Transverse colon (tissue), 4 donors: Measurements from ENCODE around the gene HAGHL. TPM values are rescaled to one million over a fixed set of nuclear protein-coding genes. Genes with fewer than 3 reads are reported as not detected.

ENCODE experiments used
- DNase-seq: peaks from one replicate; pipeline ENCODE4 v3.0.0-alpha.2; 2019
- H3K27ac ChIP-seq, 4 donors: fragments of 200-600 bp; sonication (generic); 2 replicates each; pipeline ENCODE4 v1.5.1; 2016 to 2018; ENCODE audit warnings: inconsistent platforms in 4 of 4
- H3K27me3 ChIP-seq: fragments of 200-600 bp; sonication (generic); 2 replicates; pipeline ENCODE4 v1.5.1; 2017; ENCODE audit warnings: inconsistent platforms
- H3K36me3 ChIP-seq, 4 donors: fragments of 200-600 bp; sonication (generic); 2 replicates each; pipeline ENCODE4 v1.5.1; 2017 to 2019; ENCODE audit warnings: inconsistent platforms in 4 of 4
- H3K4me1 ChIP-seq, 4 donors: fragments of 200-600 bp; sonication (generic); 2 replicates each; pipeline ENCODE4 v1.5.1; 2017 to 2020; ENCODE audit warnings: inconsistent platforms in 4 of 4
- H3K4me3 ChIP-seq, 4 donors: fragments of 200-600 bp; sonication (generic); 1 replicate in 1 of 4; 2 replicates in 3 of 4; pipeline versions ENCODE4 v1.5.1 to v1.6.1; 2017 to 2019; ENCODE audit warnings: inconsistent platforms in 4 of 4
- H3K9me3 ChIP-seq, 2 donors: fragments of 200-600 bp; sonication (generic); 2 replicates each; pipeline ENCODE4 v1.5.1; 2017 to 2019; ENCODE audit warnings: inconsistent platforms in 2 of 2
- EP300 ChIP-seq: sonication (generic); formaldehyde crosslinking; IDR thresholded peaks from one replicate; pipeline ENCODE4 v1.6.1; 2017; ENCODE audit warnings: antibody characterized with exemption, low read depth
- POLR2A ChIP-seq: fragments of 450-650 bp; IDR thresholded peaks from one replicate; pipeline ENCODE4 v1.6.1; 2016; ENCODE audit warnings: antibody characterized with exemption, mild to moderate bottlenecking, moderate library complexity
- POLR2AphosphoS5 ChIP-seq, 3 donors: sonication (generic); formaldehyde crosslinking; IDR thresholded peaks; one replicate each; pipeline ENCODE4 v1.6.1; 2016; ENCODE audit warnings: antibody characterized with exemption in 3 of 3
- WGBS, 2 donors: methylation state at CpG; one replicate each; pipeline ENCODE4 v1.1.5; 2018; ENCODE audit warnings: low coverage in 1 of 2; 5-methylcytosine and 5-hydroxymethylcytosine counted together
- in situ Hi-C, 4 donors: fragments of 200-750 bp; cut with MboI; loops; one replicate each; pipeline versions ENCODE4 v1.15.0 to v1.15.1; 2017; ENCODE audit warnings: low sequenced_read_pairs in 3 of 4, low pct_ligation_motif_present in 1 of 4, low pct_unique_long_range_greater_than_20kb in 1 of 4
- intact Hi-C: fragments of 100-400 bp; cut with DNase I; formaldehyde crosslinking; loops from one replicate; pipeline ENCODE4 v1.15.1; 2023; ENCODE audit warnings: low total_unique reads
- small RNA-seq, 4 donors: library from RNA; depleted of rRNA; stranded (forward); fragments of <200 nt; gene quantifications; one replicate each; pipeline ENCODE3, GENCODE V24; 2016
- total RNA-seq, 4 donors: library from RNA; depleted of rRNA; stranded (reverse); fragments of >200 nt; gene quantifications; one replicate each; pipeline ENCODE4 v1.1.0, GENCODE V29; 2016
- TF ChIP-seq, protein P1 (sequence below), 5 experiments: fragments of 200-600 bp in 3 of 5; fragments of 450-650 bp in 2 of 5; sonication (generic) in 3 of 5; IDR thresholded peaks; 1 replicate in 2 of 5; 2 replicates in 3 of 5; pipeline ENCODE4 v1.5.1; 2016 to 2017; ENCODE audit warnings: antibody characterized with exemption in 5 of 5, inconsistent platforms in 3 of 5, mild to moderate bottlenecking in 2 of 5, moderate library complexity in 1 of 5

The HAGHL gene
- total RNA-seq, 4 donors from 2014 or later: 1.2 to 12.3 (median 5.5) TPM

DNA sequence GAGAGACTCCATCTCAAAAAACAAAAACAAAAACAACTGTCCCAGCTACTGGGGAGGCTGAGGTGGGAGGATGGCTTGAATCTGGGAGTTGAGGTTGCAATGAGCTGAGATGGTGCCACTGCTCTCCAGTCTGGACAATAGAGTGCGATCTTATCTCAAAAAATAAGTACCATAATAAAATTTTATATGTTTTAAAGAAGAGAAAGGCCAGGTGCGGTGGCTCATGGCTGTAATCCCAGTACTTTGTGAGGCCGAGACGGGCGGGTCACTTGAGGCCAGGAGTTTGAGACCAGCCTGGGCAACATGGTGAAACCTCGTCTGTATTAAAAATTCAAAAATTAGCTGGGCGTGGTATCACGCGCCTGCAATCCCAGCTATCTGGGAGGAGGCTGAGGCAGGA, 49.9 kb downstream of the HAGHL start:
- no peak for TF ChIP-seq EP300
- no peak for TF ChIP-seq POLR2A
- TF ChIP-seq, protein P1, sequence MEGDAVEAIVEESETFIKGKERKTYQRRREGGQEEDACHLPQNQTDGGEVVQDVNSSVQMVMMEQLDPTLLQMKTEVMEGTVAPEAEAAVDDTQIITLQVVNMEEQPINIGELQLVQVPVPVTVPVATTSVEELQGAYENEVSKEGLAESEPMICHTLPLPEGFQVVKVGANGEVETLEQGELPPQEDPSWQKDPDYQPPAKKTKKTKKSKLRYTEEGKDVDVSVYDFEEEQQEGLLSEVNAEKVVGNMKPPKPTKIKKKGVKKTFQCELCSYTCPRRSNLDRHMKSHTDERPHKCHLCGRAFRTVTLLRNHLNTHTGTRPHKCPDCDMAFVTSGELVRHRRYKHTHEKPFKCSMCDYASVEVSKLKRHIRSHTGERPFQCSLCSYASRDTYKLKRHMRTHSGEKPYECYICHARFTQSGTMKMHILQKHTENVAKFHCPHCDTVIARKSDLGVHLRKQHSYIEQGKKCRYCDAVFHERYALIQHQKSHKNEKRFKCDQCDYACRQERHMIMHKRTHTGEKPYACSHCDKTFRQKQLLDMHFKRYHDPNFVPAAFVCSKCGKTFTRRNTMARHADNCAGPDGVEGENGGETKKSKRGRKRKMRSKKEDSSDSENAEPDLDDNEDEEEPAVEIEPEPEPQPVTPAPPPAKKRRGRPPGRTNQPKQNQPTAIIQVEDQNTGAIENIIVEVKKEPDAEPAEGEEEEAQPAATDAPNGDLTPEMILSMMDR (IDR thresholded peaks at IDR 0.05): no peak
- no peak for TF ChIP-seq POLR2AphosphoS5 (IDR thresholded peaks at IDR 0.05)
- no peak overlapping the region for H3K4me3 ChIP-seq
- no peaks in the 10 kb centered on the region for H3K9me3 ChIP-seq
- WGBS, 2 donors: 40 to 57% methylated on average over 2 to 9 of the region's 9 CpGs
- intact Hi-C loops: no loop called here
- peaks cover 63% of the 10 kb centered on the region for H3K27me3 ChIP-seq
- H3K36me3 ChIP-seq: no peaks in the 10 kb centered on the region
- H3K27ac ChIP-seq: no peak overlapping the region
- in situ Hi-C loops: no loop called here
- DNase-seq: no peak
- no peaks in the 10 kb centered on the region for H3K4me1 ChIP-seq

DNA sequence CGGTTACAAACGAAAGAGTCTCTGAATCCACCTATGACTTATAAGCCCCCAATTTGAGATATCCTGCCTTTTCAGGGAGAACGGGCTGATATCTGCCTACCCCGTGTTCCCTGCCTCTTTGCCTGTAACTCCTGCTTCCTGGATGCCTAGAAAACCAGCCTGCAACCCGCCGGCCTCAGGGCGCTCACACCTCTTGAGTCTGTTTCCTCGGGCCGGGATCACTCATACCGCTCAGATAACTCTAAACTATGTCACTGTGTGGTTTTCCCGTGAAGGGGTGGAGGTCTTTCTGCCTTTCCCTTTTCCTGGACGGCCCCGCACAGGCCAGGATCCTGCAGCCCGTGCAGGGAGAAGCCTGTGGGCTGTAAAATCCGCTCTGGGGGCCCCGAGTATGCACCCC, 50.9 kb downstream of the HAGHL start:
- Histone ChIP-seq H3K4me1 (no peaks in the 10 kb centered on the region), H3K27me3 (peaks cover 73% of the 10 kb centered on the region), H3K9me3 (no peaks in the 10 kb centered on the region), H3K4me3 (no peak overlapping the region), H3K27ac (no peak overlapping the region), H3K36me3 (no peaks in the 10 kb centered on the region)
- intact Hi-C loops: no loop called here
- in situ Hi-C loops: no loop called here
- TF ChIP-seq, protein P1 (IDR thresholded peaks at IDR 0.05): no peak
- no peak for TF ChIP-seq POLR2A
- TF ChIP-seq POLR2AphosphoS5 (IDR thresholded peaks at IDR 0.05): no peak
- no peak for TF ChIP-seq EP300
- no peak for DNase-seq
- 21% methylated on average over 16 of the region's 16 CpGs; no CpG with 5 or more reads in 1 of the 2 donors for WGBS, 2 donors

DNA sequence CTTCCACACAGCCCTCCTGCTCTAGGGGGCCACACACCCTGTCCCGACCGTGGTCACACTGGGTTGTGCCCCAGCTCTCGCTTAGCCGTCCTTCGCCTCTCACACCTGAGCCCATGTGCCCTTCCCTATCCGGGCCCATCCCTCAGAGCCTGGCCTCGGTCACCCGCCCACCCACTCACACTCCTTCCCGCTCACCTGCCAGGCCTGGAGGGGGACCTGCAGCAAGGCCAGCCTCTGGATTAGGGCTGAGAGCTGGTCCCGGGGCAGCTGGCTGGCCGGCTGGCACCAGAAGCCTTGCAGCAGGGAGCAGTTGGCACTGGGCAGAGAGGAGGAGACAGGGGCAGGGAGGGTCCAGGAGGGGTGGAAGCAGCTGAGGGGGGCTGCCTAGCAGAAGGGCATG, 51.5 kb downstream of the HAGHL start:
- 71% methylated on average over 11 of the region's 11 CpGs; no CpG with 5 or more reads in 1 of the 2 donors for WGBS, 2 donors
- DNase-seq: no peak
- in situ Hi-C loops (no loop called here), intact Hi-C loops (no loop called here)
- Histone ChIP-seq H3K9me3 (no peaks in the 10 kb centered on the region), H3K4me1 (no peaks in the 10 kb centered on the region), H3K27ac (no peak overlapping the region), H3K4me3 (no peak overlapping the region), H3K36me3 (no peaks in the 10 kb centered on the region), H3K27me3 (peaks cover 80% of the 10 kb centered on the region)
- TF ChIP-seq POLR2A: no peak
- no peak for TF ChIP-seq POLR2AphosphoS5 (IDR thresholded peaks at IDR 0.05)
- no peak for TF ChIP-seq EP300
- TF ChIP-seq, protein P1 (IDR thresholded peaks at IDR 0.05): no peak

DNA sequence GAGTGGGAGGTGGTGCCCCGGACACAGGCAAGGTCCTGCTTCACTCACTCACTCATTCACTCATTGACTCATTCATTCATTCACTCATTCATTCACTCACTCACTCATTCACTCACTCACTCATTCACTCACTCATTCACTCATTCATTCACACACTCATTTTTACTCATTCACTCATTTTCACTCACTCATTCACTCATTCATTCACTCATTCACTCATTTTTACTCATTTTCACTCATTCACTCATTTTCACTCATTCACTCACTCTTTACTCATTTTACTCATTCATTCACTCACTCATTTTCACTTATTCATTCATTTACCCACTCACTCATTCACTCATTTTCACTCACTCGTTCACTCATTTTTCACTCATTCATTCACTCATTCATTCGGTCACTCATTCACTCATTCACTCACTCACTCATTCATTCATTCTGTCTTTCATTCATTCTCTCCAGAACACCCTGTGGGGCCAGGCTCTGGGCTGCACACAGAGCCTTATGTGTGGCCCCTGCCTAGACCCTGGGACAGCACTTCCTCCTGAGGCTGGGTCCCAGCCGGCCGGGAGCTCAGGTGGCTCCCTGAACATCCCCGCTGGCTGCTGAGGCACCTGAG, 52.1 kb downstream of the HAGHL start:
- peaks cover 83% of the 10 kb centered on the region for H3K27me3 ChIP-seq
- no peaks in the 10 kb centered on the region for H3K4me1 ChIP-seq
- no peaks in the 10 kb centered on the region for H3K36me3 ChIP-seq
- TF ChIP-seq, protein P1 (IDR thresholded peaks at IDR 0.05): no peak
- TF ChIP-seq POLR2A (no peak), POLR2AphosphoS5 (IDR thresholded peaks at IDR 0.05) (no peak), EP300 (no peak)
- no peak for DNase-seq
- intact Hi-C loops: no loop called here
- WGBS, 2 donors: 76 to 90% methylated on average over 3 to 6 of the region's 6 CpGs
- H3K9me3 ChIP-seq: no peaks in the 10 kb centered on the region
- in situ Hi-C loops: no loop called here
- no peak overlapping the region for H3K27ac ChIP-seq
- no peak overlapping the region for H3K4me3 ChIP-seq

Small RNA genes lying within 50 kb of the gene (small RNA-seq; reads per million reads assigned to genes)
- gene MIR662: 0 reads per million in 4 donors

Other genes starting within 250 kb of the HAGHL start
- 100 to 1,000 TPM; 108 to 388 (median 175) TPM for gene CAPN15, start 199.4 kb upstream of the HAGHL start, total RNA-seq
- gene PRR35, start 166.7 kb upstream of the HAGHL start, total RNA-seq: not detected
- gene NHLRC4, start 160.1 kb upstream of the HAGHL start, total RNA-seq: under 1 TPM in 3 of 4 donors, not detected in 1; 0.55 to 0.75 (median 0.64) TPM
- gene PIGQ, start 157.1 kb upstream of the HAGHL start, total RNA-seq: 100 to 1,000 TPM in 1 of 4 donors, 10 to 100 TPM in 3; 37.4 to 115 (median 56.0) TPM
- gene RAB40C, start 137.0 kb upstream of the HAGHL start, total RNA-seq: 100 to 1,000 TPM in 2 of 4 donors, 10 to 100 TPM in 2; 54.8 to 111 (median 83.5) TPM
- gene WFIKKN1, start 96.1 kb upstream of the HAGHL start, total RNA-seq: 10 to 100 TPM in 1 of 4 donors, 1 to 10 TPM in 3; 2.3 to 13.1 (median 4.2) TPM
- gene METTL26, start 90.8 kb upstream of the HAGHL start, total RNA-seq: 10 to 100 TPM; 32.6 to 91.8 (median 86.7) TPM
- 100 to 1,000 TPM; 158 to 267 (median 211) TPM for gene MCRIP2, start 85.3 kb upstream of the HAGHL start, total RNA-seq
- 100 to 1,000 TPM in 2 of 4 donors, 10 to 100 TPM in 2; 23.0 to 166 (median 90.2) TPM for gene WDR90, start 77.7 kb upstream of the HAGHL start, total RNA-seq
- gene RHOT2, start 59.0 kb upstream of the HAGHL start, total RNA-seq: 100 to 1,000 TPM; 133 to 386 (median 259) TPM
- gene RHBDL1, start 51.4 kb upstream of the HAGHL start, total RNA-seq: 10 to 100 TPM in 2 of 4 donors, 1 to 10 TPM in 2; 1.8 to 39.3 (median 8.1) TPM
- 100 to 1,000 TPM in 3 of 4 donors, 10 to 100 TPM in 1; 51.9 to 190 (median 134) TPM for gene STUB1, start 46.7 kb upstream of the HAGHL start, total RNA-seq
- gene JMJD8, start 42.8 kb upstream of the HAGHL start, total RNA-seq: 100 to 1,000 TPM in 1 of 4 donors, 10 to 100 TPM in 3; 40.0 to 261 (median 58.6) TPM
- gene WDR24, start 36.7 kb upstream of the HAGHL start, total RNA-seq: 10 to 100 TPM in 2 of 4 donors, 1 to 10 TPM in 2; 3.4 to 15.3 (median 10.0) TPM
- 1 to 10 TPM in 2 of 4 donors, under 1 TPM in 1, not detected in 1; 0.60 to 3.5 (median 1.6) TPM for gene FBXL16, start 21.3 kb upstream of the HAGHL start, total RNA-seq
- 10 to 100 TPM in 3 of 4 donors, 1 to 10 TPM in 1; 4.9 to 47.2 (median 35.2) TPM for gene METRN, start 12.0 kb upstream of the HAGHL start, total RNA-seq
- 10 to 100 TPM; 19.7 to 53.0 (median 38.2) TPM for gene ANTKMT, start 6.0 kb upstream of the HAGHL start, total RNA-seq
- 10 to 100 TPM in 1 of 4 donors, 1 to 10 TPM in 1, under 1 TPM in 2; 0.40 to 24.3 (median 0.98) TPM for gene CCDC78, start 663 bp upstream of the HAGHL start, total RNA-seq
- 100 to 1,000 TPM in 2 of 4 donors, 10 to 100 TPM in 2; 59.1 to 346 (median 102) TPM for gene CIAO3, start 13.9 kb downstream of the HAGHL start, total RNA-seq
- gene MSLN, start 33.6 kb downstream of the HAGHL start, total RNA-seq: 10 to 100 TPM in 2 of 4 donors, 1 to 10 TPM in 1, not detected in 1; 4.9 to 21.2 (median 10.3) TPM
- 10 to 100 TPM; 16.1 to 71.4 (median 24.8) TPM for gene RPUSD1, start 61.3 kb downstream of the HAGHL start, total RNA-seq
- gene CHTF18, start 61.5 kb downstream of the HAGHL start, total RNA-seq: 10 to 100 TPM in 2 of 4 donors, 1 to 10 TPM in 2; 4.6 to 33.4 (median 12.9) TPM
- gene GNG13, start 73.6 kb downstream of the HAGHL start, total RNA-seq: under 1 TPM in 1 of 4 donors, not detected in 3; 0.48 TPM
- gene LMF1, start 243.9 kb downstream of the HAGHL start, total RNA-seq: 10 to 100 TPM; 15.9 to 34.8 (median 19.6) TPM